Measurements from ENCODE around the gene UTP20. TPM values are rescaled to one million over a fixed set of nuclear protein-coding genes. Genes with fewer than 3 reads are reported as not detected.

UTP20 gene
- total and polyA plus RNA-seq, 10 donors = 1.5 to 21.5 (median 14.2) TPM

GRCh38 chr12:101256266-101256665, 23.6 kb upstream of the UTP20 start:
- Histone ChIP-seq H3K4me1 (no peaks in the 10 kb centered on the region), H3K36me3 (no peaks in the 10 kb centered on the region), H3K27ac (no peak overlapping the region), H3K27me3 (replicated peaks in 1 of 7) (peaks cover 0 to 13% (median 0%) of the 10 kb centered on the region in 7 donors), H3K9me3 (peaks cover 0 to 8% (median 0%) of the 10 kb centered on the region in 8 donors), H3K4me3 (no peak overlapping the region)
- WGBS, 5 donors = 66 to 75% (median 72%) methylated on average over 4 of the region's 4 CpGs
- no peak for DNase-seq
- intact Hi-C loops (cut with DNase I; ENCODE audit: low total_unique reads) = no loop called here
- TF ChIP-seq CTCF (IDR thresholded peaks at IDR 0.05 in 8 of 11, conservative IDR thresholded peaks at IDR 0.05 in 3 of 11) (no peak), POLR2AphosphoS5 (IDR thresholded peaks at IDR 0.05) (no peak), POLR2A (IDR thresholded peaks at IDR 0.05) (no peak)

DNA sequence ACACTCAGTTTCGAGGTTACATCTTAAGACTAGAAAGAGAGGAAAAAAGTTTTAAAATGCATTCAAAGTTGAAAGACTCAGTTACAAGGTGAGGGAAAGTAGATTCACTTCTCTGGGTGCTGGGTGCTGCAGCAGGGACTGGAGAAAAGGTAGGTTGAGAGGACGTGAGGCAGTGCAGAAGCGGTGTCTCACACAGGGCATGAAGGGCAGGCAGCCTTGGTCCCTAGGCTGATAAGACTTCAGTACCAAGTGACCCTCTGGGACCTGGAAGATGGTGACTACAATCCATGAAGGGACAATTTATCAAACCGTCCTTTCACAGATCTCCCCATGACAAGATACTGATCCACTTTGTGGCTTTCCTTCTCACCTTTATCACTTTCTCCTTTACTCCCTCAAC, 22.5 kb upstream of the UTP20 start:
- peaks cover 0 to 8% (median 0%) of the 10 kb centered on the region in 8 donors for H3K9me3 ChIP-seq
- TF ChIP-seq CTCF (IDR thresholded peaks at IDR 0.05 in 8 of 11, conservative IDR thresholded peaks at IDR 0.05 in 3 of 11) (no peak), POLR2AphosphoS5 (IDR thresholded peaks at IDR 0.05) (no peak), POLR2A (IDR thresholded peaks at IDR 0.05) (no peak)
- peaks cover 0 to 13% (median 0%) of the 10 kb centered on the region in 7 donors for H3K27me3 ChIP-seq (replicated peaks in 1 of 7)
- no peak for DNase-seq
- H3K4me1 ChIP-seq = no peaks in the 10 kb centered on the region
- no peak overlapping the region for H3K27ac ChIP-seq
- H3K36me3 ChIP-seq = no peaks in the 10 kb centered on the region
- intact Hi-C loops (cut with DNase I; ENCODE audit: low total_unique reads) = no loop called here
- H3K4me3 ChIP-seq = no peak overlapping the region
- 74 to 86% (median 78%) methylated on average over 4 of the region's 4 CpGs for WGBS, 5 donors

DNA sequence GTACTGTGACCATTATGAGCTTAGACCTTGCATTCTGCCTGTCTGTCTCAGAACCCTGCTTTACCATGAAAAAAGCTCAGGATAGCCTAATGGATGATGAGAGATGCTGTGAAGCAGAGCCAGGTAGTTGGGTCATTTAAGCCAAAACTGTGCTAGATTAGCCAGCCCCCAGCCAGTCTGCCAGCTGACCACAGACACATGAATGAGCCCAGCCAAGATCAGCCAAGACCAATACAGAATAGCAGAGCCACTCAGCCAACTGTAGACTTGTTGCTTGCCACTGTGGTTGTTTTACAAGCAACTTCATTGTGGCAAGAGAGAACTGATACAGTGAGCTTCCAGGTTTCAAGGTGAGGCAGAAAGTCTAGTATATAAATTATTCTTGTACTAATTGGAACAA, 12.8 kb upstream of the UTP20 start:
- no peak for DNase-seq
- Histone ChIP-seq H3K27me3 (replicated peaks in 1 of 7) (peaks cover 0 to 38% (median 0%) of the 10 kb centered on the region in 7 donors), H3K4me3 (no peak overlapping the region), H3K27ac (no peak overlapping the region), H3K4me1 (no peaks in the 10 kb centered on the region), H3K9me3 (peaks cover 0 to 13% (median 0%) of the 10 kb centered on the region in 8 donors), H3K36me3 (no peaks in the 10 kb centered on the region)
- intact Hi-C loops (cut with DNase I; ENCODE audit: low total_unique reads) = no loop called here
- TF ChIP-seq POLR2A (IDR thresholded peaks at IDR 0.05) = no peak
- no peak for TF ChIP-seq POLR2AphosphoS5 (IDR thresholded peaks at IDR 0.05)
- TF ChIP-seq CTCF (IDR thresholded peaks at IDR 0.05 in 8 of 11, conservative IDR thresholded peaks at IDR 0.05 in 3 of 11) = no peak

DNA sequence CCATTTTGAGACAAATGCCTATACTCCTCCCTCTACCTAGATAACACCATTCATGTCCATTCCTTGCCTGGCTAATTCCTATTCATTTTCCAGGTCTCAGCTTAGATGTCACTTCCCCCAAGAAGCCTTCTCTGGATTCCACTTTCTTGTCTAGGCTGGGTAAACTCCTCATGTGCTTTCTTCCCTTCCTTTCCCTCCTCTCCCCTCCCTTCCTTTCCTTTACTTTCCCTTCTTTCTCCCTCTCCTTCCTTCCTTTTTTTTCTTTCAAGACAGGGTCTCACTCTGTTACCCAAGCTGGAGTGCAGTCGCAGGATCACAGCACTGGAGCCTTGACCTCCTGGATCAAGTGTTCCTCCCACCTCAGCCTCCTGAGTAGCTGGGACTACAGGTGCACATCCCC, 3.5 kb upstream of the UTP20 start:
- Histone ChIP-seq H3K27me3 (replicated peaks in 1 of 7) (peaks cover 0 to 30% (median 0%) of the 10 kb centered on the region in 7 donors), H3K27ac (no peak overlapping the region), H3K9me3 (no peaks in the 10 kb centered on the region), H3K36me3 (peaks cover 0 to under 1% (median 0%) of the 10 kb centered on the region in 6 donors), H3K4me1 (peaks cover 4 to 21% (median 14%) of the 10 kb centered on the region in 6 donors), H3K4me3 (no peak overlapping the region)
- WGBS, 5 donors = 78 to 85% (median 80%) methylated on average over 1 of the region's 1 CpG
- intact Hi-C loops (cut with DNase I; ENCODE audit: low total_unique reads) = no loop called here
- TF ChIP-seq POLR2A (IDR thresholded peaks at IDR 0.05) (no peak), CTCF (IDR thresholded peaks at IDR 0.05 in 8 of 11, conservative IDR thresholded peaks at IDR 0.05 in 3 of 11) (no peak), POLR2AphosphoS5 (IDR thresholded peaks at IDR 0.05) (no peak)
- DNase-seq = no peak
